ENCODE measurements around the gene CYP19A1.
A peak's percentile ranks its signal among the peaks of the same experiment; 100 is the strongest.
"Not testable (repeated sequence)": the region's sequence is repeated elsewhere in the genome, so short reads cannot be mapped to it uniquely, and the experiment has no call there.

The CYP19A1 gene

DNA sequence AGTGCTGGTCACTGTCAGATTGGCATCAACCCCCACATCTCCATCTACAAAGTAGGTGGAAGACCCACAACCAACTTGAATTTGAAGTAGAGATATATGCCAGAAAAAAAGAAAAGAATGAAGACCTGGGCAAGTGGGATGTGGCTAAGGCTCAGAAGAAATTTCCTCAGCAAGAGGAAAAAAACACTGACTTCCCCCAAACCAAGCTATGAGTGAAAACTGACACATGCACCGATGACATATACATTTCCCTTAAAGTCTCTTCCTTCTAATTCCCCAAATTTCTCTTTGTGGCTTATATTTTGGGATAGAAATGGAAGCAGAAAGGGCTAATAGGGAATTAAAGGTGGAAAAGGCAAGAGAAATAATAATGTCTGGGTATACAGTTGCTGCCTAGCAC lies 59.0 kb downstream of the CYP19A1 start:
- no peak overlapping the region for H3K27ac ChIP-seq (ENCODE audit: low read depth, low read length)
- no peaks in the 10 kb centered on the region for H3K36me3 ChIP-seq (ENCODE audit: control insufficient read depth, insufficient read depth, low read length)
- no peaks in the 10 kb centered on the region for H3K4me1 ChIP-seq (ENCODE audit: control insufficient read depth, insufficient read depth, low read length)
- H3K4me3 ChIP-seq (ENCODE audit: low read length), result no peak overlapping the region
- no peak overlapping the region for H3K9ac ChIP-seq (ENCODE audit: low read length)
- no peaks in the 10 kb centered on the region for H3K27me3 ChIP-seq (ENCODE audit: control insufficient read depth, insufficient read depth, low read length)

DNA sequence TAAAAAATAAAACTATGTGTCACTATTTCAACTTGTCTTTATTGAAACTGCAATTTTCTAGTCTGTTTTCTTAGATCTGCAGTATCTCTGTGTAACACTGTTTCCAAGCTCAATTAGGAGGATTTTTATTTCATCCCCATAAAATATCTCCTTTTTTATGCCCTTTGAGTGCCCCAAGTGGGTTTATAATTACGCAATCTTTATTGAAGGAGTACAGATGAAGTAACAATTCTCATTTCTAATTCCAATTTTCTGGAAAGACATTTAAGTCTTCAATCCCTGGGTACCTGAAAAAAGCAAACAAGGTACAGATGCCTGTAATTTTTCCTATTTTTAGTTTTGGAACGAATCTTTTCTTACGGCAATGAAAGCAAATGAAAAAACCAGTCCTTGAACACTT lies 61.3 kb downstream of the CYP19A1 start:
- no peaks in the 10 kb centered on the region for H3K4me1 ChIP-seq (ENCODE audit: control insufficient read depth, insufficient read depth, low read length)

DNA sequence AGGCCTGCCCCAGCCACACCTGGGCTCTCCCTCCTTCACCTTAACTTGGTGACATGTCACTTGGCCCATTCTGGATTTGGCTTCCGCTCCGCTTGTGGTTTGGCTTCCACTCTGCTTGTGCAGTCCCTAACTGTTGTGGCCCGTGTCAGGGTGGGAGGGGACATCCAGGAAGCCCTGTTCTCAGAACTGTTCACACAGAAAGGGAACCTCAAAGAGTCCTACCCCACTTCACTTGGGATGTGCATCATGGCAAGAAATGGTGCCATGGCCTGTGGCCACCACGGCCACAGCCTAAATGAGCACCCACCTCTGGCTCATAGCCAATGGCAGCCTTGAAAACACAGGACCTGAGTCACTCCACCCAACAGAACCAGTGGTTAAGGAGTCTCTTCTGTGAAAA lies 63.4 kb downstream of the CYP19A1 start:
- Histone ChIP-seq H3K27me3 (ENCODE audit: control insufficient read depth, insufficient read depth, low read length) (no peaks in the 10 kb centered on the region), H3K36me3 (ENCODE audit: control insufficient read depth, insufficient read depth, low read length) (no peaks in the 10 kb centered on the region), H3K9ac (ENCODE audit: low read length) (no peak overlapping the region), H3K4me3 (ENCODE audit: low read length) (no peak overlapping the region), H3K4me1 (ENCODE audit: control insufficient read depth, insufficient read depth, low read length) (no peaks in the 10 kb centered on the region), H3K27ac (ENCODE audit: low read depth, low read length) (no peak overlapping the region)

More for the DNA sequence above, 61.3 kb downstream of the CYP19A1 start:
- Histone ChIP-seq H3K27ac (ENCODE audit: low read depth, low read length) (no peak overlapping the region), H3K4me3 (ENCODE audit: low read length) (no peak overlapping the region), H3K27me3 (ENCODE audit: control insufficient read depth, insufficient read depth, low read length) (no peaks in the 10 kb centered on the region), H3K9ac (ENCODE audit: low read length) (no peak overlapping the region), H3K36me3 (ENCODE audit: control insufficient read depth, insufficient read depth, low read length) (no peaks in the 10 kb centered on the region)

DNA sequence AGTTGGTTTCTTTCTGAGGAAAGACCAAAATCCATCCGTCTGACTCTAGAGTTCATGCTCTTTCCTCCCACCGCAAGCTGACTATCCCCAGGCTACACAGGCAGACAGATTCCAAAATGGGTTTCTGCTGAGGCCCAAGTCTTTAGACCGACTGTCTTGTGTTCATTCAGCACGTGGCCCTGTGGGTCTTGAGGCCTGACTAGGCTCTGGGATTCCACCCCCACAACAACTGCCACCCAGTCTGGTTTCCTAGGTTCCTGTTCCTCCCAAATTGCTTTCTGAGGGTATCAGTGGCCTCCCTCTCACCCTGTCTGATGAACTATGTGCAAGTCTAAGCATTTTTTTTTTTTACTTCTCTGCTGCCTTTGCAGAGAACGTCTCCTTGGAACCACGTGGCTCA lies 67.7 kb downstream of the CYP19A1 start:
- Histone ChIP-seq H3K36me3 (ENCODE audit: control insufficient read depth, insufficient read depth, low read length) (no peaks in the 10 kb centered on the region), H3K4me1 (ENCODE audit: control insufficient read depth, insufficient read depth, low read length) (peaks cover 2% of the 10 kb centered on the region)

DNA sequence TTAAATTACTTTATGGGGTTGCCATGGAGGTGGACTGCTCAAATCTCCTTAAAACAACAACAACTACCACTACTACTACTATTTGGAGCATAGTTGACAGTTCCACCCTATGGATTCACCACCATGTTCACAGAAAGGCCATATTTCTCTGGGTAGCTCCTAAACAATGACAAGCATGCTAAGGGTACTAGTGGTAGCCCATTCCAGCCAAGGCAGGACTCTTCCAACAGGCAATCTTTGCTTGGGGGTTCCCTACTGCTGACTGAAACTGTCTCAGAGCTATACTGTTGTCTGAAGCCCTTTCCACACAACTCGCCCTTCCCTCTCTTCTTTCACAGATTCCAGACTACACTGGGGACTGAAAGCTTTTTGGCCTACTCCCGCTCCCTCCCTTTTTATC lies 68.9 kb downstream of the CYP19A1 start:
- H3K27me3 ChIP-seq (ENCODE audit: control insufficient read depth, insufficient read depth, low read length), result peaks cover 14% of the 10 kb centered on the region

More for the DNA sequence above, 67.7 kb downstream of the CYP19A1 start:
- no peak overlapping the region for H3K27ac ChIP-seq (ENCODE audit: low read depth, low read length)
- no peak overlapping the region for H3K4me3 ChIP-seq (ENCODE audit: low read length)
- peaks cover 14% of the 10 kb centered on the region for H3K27me3 ChIP-seq (ENCODE audit: control insufficient read depth, insufficient read depth, low read length)
- no peak overlapping the region for H3K9ac ChIP-seq (ENCODE audit: low read length)

DNA sequence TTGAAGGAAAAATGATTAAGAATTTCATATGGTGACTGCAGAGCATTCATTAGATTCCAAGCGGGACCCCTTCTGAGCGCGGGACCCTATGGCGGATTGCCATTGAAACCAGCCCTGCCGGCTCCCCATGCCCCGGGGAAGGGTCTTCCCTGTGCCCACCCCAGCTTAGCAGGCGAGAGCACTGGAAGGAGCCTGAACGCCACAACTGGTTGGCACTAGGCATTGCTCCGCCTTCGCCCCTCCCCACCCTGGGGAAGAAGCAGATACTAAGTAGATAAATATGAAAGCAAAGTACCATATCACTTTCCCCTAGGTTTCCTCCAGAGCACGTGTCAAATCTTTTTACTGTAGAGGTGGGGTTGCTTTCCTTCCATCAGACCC lies 70.7 kb downstream of the CYP19A1 start:
- Histone ChIP-seq H3K4me3 (ENCODE audit: low read length) (peak overlapping the region; percentile 62), H3K4me1 (ENCODE audit: control insufficient read depth, insufficient read depth, low read length) (peaks cover 2% of the 10 kb centered on the region), H3K9ac (ENCODE audit: low read length) (no peak overlapping the region), H3K27ac (ENCODE audit: low read depth, low read length) (no peak overlapping the region), H3K36me3 (ENCODE audit: control insufficient read depth, insufficient read depth, low read length) (no peaks in the 10 kb centered on the region), H3K27me3 (ENCODE audit: control insufficient read depth, insufficient read depth, low read length) (peaks cover 14% of the 10 kb centered on the region)

More for the DNA sequence above, 68.9 kb downstream of the CYP19A1 start:
- H3K4me3 ChIP-seq (ENCODE audit: low read length), result no peak overlapping the region
- no peaks in the 10 kb centered on the region for H3K36me3 ChIP-seq (ENCODE audit: control insufficient read depth, insufficient read depth, low read length)
- peaks cover 2% of the 10 kb centered on the region for H3K4me1 ChIP-seq (ENCODE audit: control insufficient read depth, insufficient read depth, low read length)
- H3K27ac ChIP-seq (ENCODE audit: low read depth, low read length), result no peak overlapping the region
- no peak overlapping the region for H3K9ac ChIP-seq (ENCODE audit: low read length)

DNA sequence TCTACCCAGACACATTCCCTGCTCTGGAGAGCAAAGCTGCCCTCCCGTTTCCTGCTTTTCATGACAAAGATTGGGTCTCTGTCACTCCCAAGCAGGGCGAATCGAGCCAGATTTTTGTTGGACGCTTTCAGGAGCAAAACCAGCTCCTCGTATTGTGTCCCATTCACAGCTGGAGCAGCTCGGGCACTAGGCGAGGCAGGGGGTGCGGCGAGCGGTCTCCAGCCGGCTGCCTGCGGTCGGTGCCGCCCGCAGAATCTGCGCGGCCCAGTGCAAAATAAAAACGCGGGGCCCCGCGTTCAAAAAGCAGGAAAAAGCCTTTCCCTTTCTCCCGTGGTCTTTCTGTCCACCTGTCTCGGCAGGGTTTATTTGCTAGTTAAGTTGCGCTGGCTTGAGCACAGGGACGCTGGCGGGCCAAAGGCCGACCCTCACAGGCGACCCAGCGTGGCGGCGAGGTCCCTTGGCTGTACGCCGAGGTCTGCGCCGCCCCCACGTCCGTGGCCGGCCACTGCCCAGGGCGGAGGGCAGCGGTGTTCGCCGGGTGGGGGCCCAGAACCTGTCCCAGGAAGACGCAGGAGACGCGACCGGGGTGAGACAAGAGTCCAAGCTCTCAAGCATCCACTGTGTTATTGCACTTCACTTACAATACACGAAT lies 71.2 kb downstream of the CYP19A1 start:
- Histone ChIP-seq H3K4me1 (ENCODE audit: control insufficient read depth, insufficient read depth, low read length) (peaks cover 2% of the 10 kb centered on the region), H3K36me3 (ENCODE audit: control insufficient read depth, insufficient read depth, low read length) (no peaks in the 10 kb centered on the region), H3K9ac (ENCODE audit: low read length) (no peak overlapping the region), H3K27me3 (ENCODE audit: control insufficient read depth, insufficient read depth, low read length) (peaks cover 14% of the 10 kb centered on the region), H3K27ac (ENCODE audit: low read depth, low read length) (no peak overlapping the region), H3K4me3 (ENCODE audit: low read length) (peak overlapping the region; percentile 62)

DNA sequence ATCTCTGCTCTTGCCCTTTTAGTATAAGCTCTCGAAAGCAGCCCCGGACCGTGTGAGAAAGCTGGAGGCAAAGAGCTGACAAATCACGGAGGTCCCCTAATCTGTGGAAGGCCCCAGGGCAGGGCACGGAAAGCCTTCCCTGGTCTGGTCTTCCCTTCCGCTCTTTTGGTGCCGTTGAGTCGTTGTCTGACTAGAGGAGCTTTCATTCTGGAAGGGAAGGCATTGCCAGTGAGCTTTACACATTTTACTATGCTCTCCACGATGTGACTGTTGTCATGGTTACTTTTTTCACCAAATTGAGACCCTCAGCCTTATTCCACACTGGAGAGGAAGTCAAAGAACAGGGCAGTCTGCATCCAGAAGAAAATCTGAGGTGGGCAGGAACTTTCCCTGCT lies 71.7 kb downstream of the CYP19A1 start:
- no peaks in the 10 kb centered on the region for H3K36me3 ChIP-seq (ENCODE audit: control insufficient read depth, insufficient read depth, low read length)
- H3K27ac ChIP-seq (ENCODE audit: low read depth, low read length), result no peak overlapping the region
- peaks cover 2% of the 10 kb centered on the region for H3K4me1 ChIP-seq (ENCODE audit: control insufficient read depth, insufficient read depth, low read length)
- H3K27me3 ChIP-seq (ENCODE audit: control insufficient read depth, insufficient read depth, low read length), result peaks cover 14% of the 10 kb centered on the region
- no peak overlapping the region for H3K9ac ChIP-seq (ENCODE audit: low read length)
- peak overlapping the region; percentile 62 for H3K4me3 ChIP-seq (ENCODE audit: low read length)

DNA sequence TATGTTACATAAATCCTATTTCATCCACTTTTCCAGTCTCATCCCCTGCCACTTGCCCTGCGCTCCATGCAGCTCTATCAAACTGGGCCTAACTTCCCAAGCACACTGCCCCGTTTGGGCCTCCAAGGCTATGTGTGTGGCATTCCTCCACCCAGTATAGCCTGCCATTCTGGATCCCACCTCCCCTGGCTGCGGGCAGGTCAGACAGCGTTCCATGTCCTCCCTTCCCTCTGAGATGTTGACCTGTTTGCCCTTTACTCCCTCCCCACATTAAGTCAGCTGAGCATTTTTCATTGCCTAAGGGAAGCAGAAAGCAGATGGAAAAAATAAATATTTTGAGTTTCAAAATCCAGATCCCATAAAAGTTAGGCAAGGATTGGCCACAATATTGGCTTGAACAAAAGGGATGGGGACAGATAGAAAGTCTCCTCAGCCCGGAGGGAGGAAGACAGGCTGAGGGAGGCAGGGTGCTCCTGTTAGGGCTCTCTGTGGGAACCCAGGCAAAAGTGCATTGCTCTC lies 73.3 kb downstream of the CYP19A1 start:
- Histone ChIP-seq H3K9ac (ENCODE audit: low read length) (no peak overlapping the region), H3K27ac (ENCODE audit: low read depth, low read length) (no peak overlapping the region)

DNA sequence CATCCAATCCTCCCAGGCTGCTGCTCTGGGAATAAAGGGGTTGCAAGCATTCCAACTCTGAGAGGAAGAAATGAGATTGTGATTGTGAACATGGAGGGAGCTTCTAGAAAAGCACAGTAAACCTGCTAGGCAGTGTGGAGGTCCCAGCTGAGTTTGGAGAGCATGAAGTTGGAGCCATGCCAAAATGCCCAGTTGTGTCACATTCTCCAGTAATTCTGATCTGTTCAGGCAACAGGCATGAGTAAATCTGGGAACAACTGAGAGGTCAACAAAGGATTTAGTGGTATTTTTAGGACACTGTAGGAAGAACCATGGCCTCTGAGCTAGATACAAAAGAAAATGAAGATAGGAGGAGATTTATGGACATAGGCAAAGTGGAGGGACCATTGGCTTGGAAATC lies 74.7 kb downstream of the CYP19A1 start:
- Histone ChIP-seq H3K4me3 (ENCODE audit: low read length) (no peak overlapping the region), H3K36me3 (ENCODE audit: control insufficient read depth, insufficient read depth, low read length) (no peaks in the 10 kb centered on the region), H3K27me3 (ENCODE audit: control insufficient read depth, insufficient read depth, low read length) (peaks cover 12% of the 10 kb centered on the region), H3K27ac (ENCODE audit: low read depth, low read length) (no peak overlapping the region), H3K9ac (ENCODE audit: low read length) (no peak overlapping the region), H3K4me1 (ENCODE audit: control insufficient read depth, insufficient read depth, low read length) (peaks cover 2% of the 10 kb centered on the region)

More for the DNA sequence above, 73.3 kb downstream of the CYP19A1 start:
- Histone ChIP-seq H3K27me3 (ENCODE audit: control insufficient read depth, insufficient read depth, low read length) (peaks cover 14% of the 10 kb centered on the region), H3K36me3 (ENCODE audit: control insufficient read depth, insufficient read depth, low read length) (no peaks in the 10 kb centered on the region), H3K4me3 (ENCODE audit: low read length) (no peak overlapping the region), H3K4me1 (ENCODE audit: control insufficient read depth, insufficient read depth, low read length) (peaks cover 2% of the 10 kb centered on the region)

DNA sequence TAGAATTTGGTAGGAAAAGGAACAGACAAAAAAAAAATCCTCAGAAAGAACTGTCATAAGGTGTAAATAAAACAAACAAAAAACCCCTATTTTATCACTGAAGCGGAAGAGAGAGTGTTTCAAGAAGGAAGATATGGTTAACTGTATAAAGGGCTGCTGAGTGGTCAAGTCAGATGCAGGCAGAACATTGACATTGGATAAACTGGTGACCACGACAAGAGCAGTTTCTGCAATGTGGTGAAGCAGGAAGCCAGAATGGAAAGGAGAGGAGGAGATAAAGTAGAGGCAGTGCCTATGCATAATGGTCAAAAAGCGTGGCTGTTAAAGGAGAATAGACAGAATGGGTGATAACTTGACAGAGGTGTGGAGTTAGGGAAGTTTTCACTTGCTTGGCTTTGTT lies 75.3 kb downstream of the CYP19A1 start:
- peaks cover 2% of the 10 kb centered on the region for H3K4me1 ChIP-seq (ENCODE audit: control insufficient read depth, insufficient read depth, low read length)
- H3K4me3 ChIP-seq (ENCODE audit: low read length), result no peak overlapping the region
- H3K27me3 ChIP-seq (ENCODE audit: control insufficient read depth, insufficient read depth, low read length), result peaks cover 12% of the 10 kb centered on the region
- no peak overlapping the region for H3K9ac ChIP-seq (ENCODE audit: low read length)
- H3K27ac ChIP-seq (ENCODE audit: low read depth, low read length), result no peak overlapping the region
- H3K36me3 ChIP-seq (ENCODE audit: control insufficient read depth, insufficient read depth, low read length), result no peaks in the 10 kb centered on the region

DNA sequence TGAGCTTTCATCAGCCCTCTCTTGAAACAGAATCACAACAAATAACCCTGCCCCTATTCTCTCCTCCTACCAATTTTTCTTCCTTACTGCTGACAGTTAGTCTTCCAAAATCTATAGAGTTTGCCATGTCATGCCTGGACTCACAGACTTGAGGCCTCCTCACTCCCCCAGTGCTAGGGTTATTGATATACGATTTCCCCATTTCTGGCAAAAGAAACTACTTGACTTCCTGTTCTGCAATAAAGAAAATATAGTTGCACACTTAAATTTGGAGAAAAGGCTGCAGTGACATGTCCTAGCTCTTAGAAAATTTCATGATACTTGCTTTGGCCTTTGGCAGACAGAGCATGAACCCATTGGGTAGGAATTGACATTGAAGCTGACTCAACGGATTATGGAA lies 75.9 kb downstream of the CYP19A1 start:
- Histone ChIP-seq H3K27ac (ENCODE audit: low read depth, low read length) (no peak overlapping the region), H3K4me1 (ENCODE audit: control insufficient read depth, insufficient read depth, low read length) (no peaks in the 10 kb centered on the region), H3K36me3 (ENCODE audit: control insufficient read depth, insufficient read depth, low read length) (no peaks in the 10 kb centered on the region), H3K27me3 (ENCODE audit: control insufficient read depth, insufficient read depth, low read length) (peaks cover 8% of the 10 kb centered on the region), H3K9ac (ENCODE audit: low read length) (no peak overlapping the region), H3K4me3 (ENCODE audit: low read length) (no peak overlapping the region)

DNA sequence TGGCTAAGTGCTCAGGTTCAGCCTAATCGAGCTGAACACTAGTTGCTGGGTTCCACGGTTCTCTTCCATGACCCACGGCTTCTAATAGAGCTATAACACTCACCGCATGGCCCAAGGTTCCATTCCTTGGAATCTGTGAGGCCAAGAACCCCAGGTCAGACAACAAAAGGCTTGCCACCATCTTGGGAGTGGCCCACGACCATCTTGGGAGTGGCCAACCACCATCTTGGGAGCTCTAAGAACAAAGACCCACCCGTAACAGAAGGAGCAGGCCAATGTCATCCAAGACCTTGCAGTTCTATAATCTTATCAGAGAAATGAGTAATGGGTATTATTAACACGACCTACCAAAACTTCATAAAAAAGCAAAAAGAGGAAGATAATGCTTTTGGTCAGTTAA lies 77.3 kb downstream of the CYP19A1 start:
- not testable (repeated sequence) for H3K9ac ChIP-seq (ENCODE audit: low read length); H3K27ac ChIP-seq (ENCODE audit: low read depth, low read length); H3K27me3 ChIP-seq (ENCODE audit: control insufficient read depth, insufficient read depth, low read length); H3K36me3 ChIP-seq (ENCODE audit: control insufficient read depth, insufficient read depth, low read length); H3K4me3 ChIP-seq (ENCODE audit: low read length); H3K4me1 ChIP-seq (ENCODE audit: control insufficient read depth, insufficient read depth, low read length)

Measured in rectal smooth muscle tissue (tissue), 1 donor.